GM12892 (cell line): Measurements from ENCODE around the gene NPTXR.

Experiments
- POLR2A ChIP-seq: IDR thresholded peaks from 2 replicates; pipeline ENCODE4 v1.6.1; 2011; ENCODE audit warnings: low read depth, low read length, control low read depth
- POLR2AphosphoS5 ChIP-seq: IDR thresholded peaks from 2 replicates; pipeline ENCODE4 v1.6.1; 2011; ENCODE audit warnings: low read depth, low read length, control low read depth
- TAF1 ChIP-seq: IDR thresholded peaks from 2 replicates; pipeline ENCODE4 v1.6.1; 2011; ENCODE audit warnings: low read depth, mild to moderate bottlenecking, control low read depth, low read length, borderline replicate concordance

- no peak for TF ChIP-seq POLR2A
- TF ChIP-seq TAF1: peak; percentile 79; the same call in 1 of the 2 replicates
- TF ChIP-seq POLR2AphosphoS5: no peak; the same call in 1 of the 2 replicates
These were observed 27.7 kb upstream of the NPTXR start for GRCh38 chr22:38871360-38872171.
